HPDE6-E6E7 (cell line): ENCODE data around the gene KCNH2.

ENCODE experiments used
- DNase-seq: peaks from one replicate; pipeline ENCODE4 v3.0.0; 2011; ENCODE audit warnings: missing footprints; ENCODE audit errors: extremely low spot score

The KCNH2 gene

GRCh38 chr7:150949564-150949963 is 28.6 kb downstream of the KCNH2 start:
- no peak for DNase-seq

GRCh38 chr7:150948791-150949251 is 29.3 kb downstream of the KCNH2 start:
- DNase-seq: no peak

GRCh38 chr7:150947761-150948651 is 30.1 kb downstream of the KCNH2 start:
- no peak for DNase-seq

GRCh38 chr7:150947241-150947745 is 30.8 kb downstream of the KCNH2 start:
- no peak for DNase-seq

GRCh38 chr7:150946421-150947240 is 31.5 kb downstream of the KCNH2 start:
- no peak for DNase-seq

- DNase-seq: no peak
Observed at GRCh38 chr7:150945853-150946420, 32.2 kb downstream of the KCNH2 start.

GRCh38 chr7:150945171-150945852 is 32.8 kb downstream of the KCNH2 start:
- no peak for DNase-seq

GRCh38 chr7:150944066-150945042 is 33.8 kb downstream of the KCNH2 start:
- DNase-seq: peak; percentile 70

- no peak for DNase-seq
Observed at GRCh38 chr7:150943453-150943814, 34.7 kb downstream of the KCNH2 start.

- DNase-seq: no peak
Observed at GRCh38 chr7:150942591-150943452, 35.3 kb downstream of the KCNH2 start.

GRCh38 chr7:150942001-150942590 is 36.0 kb downstream of the KCNH2 start:
- DNase-seq: no peak

- no peak for DNase-seq
Observed at GRCh38 chr7:150941351-150942000, 36.6 kb downstream of the KCNH2 start.

GRCh38 chr7:150940431-150941102 is 37.6 kb downstream of the KCNH2 start:
- no peak for DNase-seq

- DNase-seq: no peak
Observed at GRCh38 chr7:150939466-150939865, 38.7 kb downstream of the KCNH2 start.

GRCh38 chr7:150939052-150939451 is 39.1 kb downstream of the KCNH2 start:
- DNase-seq: no peak

GRCh38 chr7:150938566-150938965 is 39.6 kb downstream of the KCNH2 start:
- DNase-seq: no peak

GRCh38 chr7:150937848-150938561 is 40.1 kb downstream of the KCNH2 start:
- peak; percentile 49 for DNase-seq
